ENCODE results near the gene ARSD. TPM values are rescaled to one million over a fixed set of nuclear protein-coding genes. Genes with fewer than 3 reads are reported as not detected.

The ARSD gene
- total RNA-seq, 1 donor from 2014 or later: 11.0 TPM

DNA sequence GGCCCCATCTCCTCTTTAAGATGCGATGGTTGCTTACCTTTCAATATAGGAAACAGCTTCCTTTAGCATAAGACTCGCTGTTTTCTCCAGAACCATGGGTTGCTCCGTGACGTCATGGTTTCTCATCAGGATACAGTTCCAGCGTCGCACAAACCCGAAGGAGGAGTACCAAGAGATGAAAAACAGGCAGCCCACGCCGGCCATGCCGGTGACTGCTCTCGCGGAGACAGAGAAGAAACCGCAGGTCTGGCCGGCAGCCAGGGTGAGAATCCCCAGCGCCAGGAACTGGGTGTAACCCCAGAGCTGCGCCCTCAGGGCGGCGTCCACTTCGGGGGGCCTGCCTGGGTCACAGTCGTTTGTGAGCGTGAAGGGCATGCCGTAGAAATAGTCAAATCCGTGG is 11.4 kb downstream of the ARSD start:
- no peaks in the 10 kb centered on the region for H3K9me3 ChIP-seq (ENCODE audit: control insufficient read depth in 3 of 3, low read length in 3 of 3)
- peaks cover 0 to 2% (median 0%) of the 10 kb centered on the region in 3 donors for H3K36me3 ChIP-seq (ENCODE audit: control insufficient read depth in 3 of 3, insufficient read depth in 3 of 3, low read length in 3 of 3)
- H3K27ac ChIP-seq (ENCODE audit: low read depth, low read length): no peak overlapping the region
- no peaks in the 10 kb centered on the region for H3K4me1 ChIP-seq (ENCODE audit: control insufficient read depth in 3 of 3, insufficient read depth in 3 of 3, low read length in 3 of 3)
- no peak overlapping the region for H3K4me3 ChIP-seq (ENCODE audit: low read length in 3 of 3)
- H3K27me3 ChIP-seq (ENCODE audit: control insufficient read depth in 3 of 3, insufficient read depth in 3 of 3, low read length in 3 of 3): no peaks in the 10 kb centered on the region
- no peak overlapping the region for H3K9ac ChIP-seq (ENCODE audit: low read depth in 1 of 3, low read length in 3 of 3)

DNA sequence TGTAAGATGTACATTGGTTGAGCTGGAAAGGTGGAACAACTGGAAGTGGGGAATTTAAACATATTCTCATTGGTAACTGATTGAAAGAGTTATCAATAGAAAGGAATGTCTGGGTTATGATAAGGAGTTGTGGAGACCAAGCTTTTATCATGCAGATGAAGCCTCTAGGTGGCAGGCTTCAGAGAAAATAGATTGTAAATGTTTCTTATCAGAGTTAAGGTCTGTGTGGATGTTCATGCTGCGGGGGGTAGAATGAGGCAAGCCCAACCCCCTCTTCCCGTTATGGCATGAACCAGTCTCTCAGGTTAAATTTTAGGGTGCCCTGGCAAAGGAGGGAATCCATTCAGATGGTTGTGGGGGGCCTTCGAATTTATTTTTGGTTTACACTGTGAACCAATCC is 16.0 kb downstream of the ARSD start:
- no peak overlapping the region for H3K9ac ChIP-seq (ENCODE audit: low read depth in 1 of 3, low read length in 3 of 3)
- no peaks in the 10 kb centered on the region for H3K36me3 ChIP-seq (ENCODE audit: control insufficient read depth in 3 of 3, insufficient read depth in 3 of 3, low read length in 3 of 3)
- no peaks in the 10 kb centered on the region for H3K9me3 ChIP-seq (ENCODE audit: control insufficient read depth in 3 of 3, low read length in 3 of 3)
- H3K27me3 ChIP-seq (ENCODE audit: control insufficient read depth in 3 of 3, insufficient read depth in 3 of 3, low read length in 3 of 3): no peaks in the 10 kb centered on the region
- H3K27ac ChIP-seq (ENCODE audit: low read depth, low read length): no peak overlapping the region
- H3K4me1 ChIP-seq (ENCODE audit: control insufficient read depth in 3 of 3, insufficient read depth in 3 of 3, low read length in 3 of 3): no peaks in the 10 kb centered on the region
- no peak overlapping the region for H3K4me3 ChIP-seq (ENCODE audit: low read length in 3 of 3)

DNA sequence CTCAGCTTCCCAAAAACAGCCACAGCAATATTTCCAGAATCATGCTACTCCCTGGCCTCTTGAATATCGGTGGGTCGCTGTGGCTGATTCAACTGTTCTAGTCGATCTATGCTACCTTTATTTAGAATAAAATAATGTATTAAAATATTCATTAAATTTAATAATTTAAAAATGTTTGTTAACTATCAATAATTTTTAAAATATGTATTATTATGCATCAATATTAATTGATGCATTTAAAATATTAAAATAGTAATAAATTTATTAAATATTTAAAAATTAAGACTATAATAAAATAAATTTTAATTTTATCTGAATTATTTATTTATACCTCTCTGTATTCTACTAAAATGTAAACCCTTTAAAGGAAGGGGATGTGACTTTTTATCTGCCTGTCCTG is 19.0 kb downstream of the ARSD start:
- Histone ChIP-seq H3K4me3 (ENCODE audit: low read length in 3 of 3) (no peak overlapping the region), H3K9ac (ENCODE audit: low read depth in 1 of 3, low read length in 3 of 3) (no peak overlapping the region), H3K4me1 (ENCODE audit: control insufficient read depth in 3 of 3, insufficient read depth in 3 of 3, low read length in 3 of 3) (no peaks in the 10 kb centered on the region), H3K27me3 (ENCODE audit: control insufficient read depth in 3 of 3, insufficient read depth in 3 of 3, low read length in 3 of 3) (no peaks in the 10 kb centered on the region), H3K36me3 (ENCODE audit: control insufficient read depth in 3 of 3, insufficient read depth in 3 of 3, low read length in 3 of 3) (no peaks in the 10 kb centered on the region), H3K9me3 (ENCODE audit: control insufficient read depth in 3 of 3, low read length in 3 of 3) (peaks cover 0 to 2% (median 0%) of the 10 kb centered on the region in 3 donors), H3K27ac (ENCODE audit: low read depth, low read length) (no peak overlapping the region)

DNA sequence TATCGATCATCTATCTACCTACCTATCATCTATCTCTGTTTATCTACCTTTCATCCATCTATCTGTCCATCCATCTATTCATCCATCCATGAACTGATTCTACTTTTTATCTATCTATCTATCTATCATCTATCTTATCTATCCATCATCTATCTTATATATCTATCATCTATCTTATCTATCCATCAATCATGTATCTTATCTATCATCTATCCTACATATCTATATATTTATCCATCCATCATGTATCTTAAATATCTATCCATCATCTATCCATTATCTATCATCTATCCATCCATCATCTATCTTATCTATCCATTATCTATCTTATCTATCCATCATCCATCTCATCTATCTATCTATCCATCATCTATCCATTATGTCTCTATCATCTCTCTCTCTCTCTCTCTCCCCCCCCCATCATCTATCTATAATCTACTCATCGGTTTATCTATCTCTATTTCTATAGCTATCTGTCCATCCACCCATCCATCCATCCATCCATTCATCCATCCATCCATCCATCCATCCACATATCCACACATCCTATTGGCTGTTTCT is 20.9 kb downstream of the ARSD start:
- Histone ChIP-seq H3K4me3 (ENCODE audit: low read length in 3 of 3) (no peak overlapping the region), H3K9me3 (ENCODE audit: control insufficient read depth in 3 of 3, low read length in 3 of 3) (peaks cover 0 to 2% (median 0%) of the 10 kb centered on the region in 3 donors), H3K9ac (ENCODE audit: low read depth in 1 of 3, low read length in 3 of 3) (no peak overlapping the region), H3K27me3 (ENCODE audit: control insufficient read depth in 3 of 3, insufficient read depth in 3 of 3, low read length in 3 of 3) (no peaks in the 10 kb centered on the region), H3K36me3 (ENCODE audit: control insufficient read depth in 3 of 3, insufficient read depth in 3 of 3, low read length in 3 of 3) (no peaks in the 10 kb centered on the region), H3K4me1 (ENCODE audit: control insufficient read depth in 3 of 3, insufficient read depth in 3 of 3, low read length in 3 of 3) (no peaks in the 10 kb centered on the region), H3K27ac (ENCODE audit: low read depth, low read length) (no peak overlapping the region)

DNA sequence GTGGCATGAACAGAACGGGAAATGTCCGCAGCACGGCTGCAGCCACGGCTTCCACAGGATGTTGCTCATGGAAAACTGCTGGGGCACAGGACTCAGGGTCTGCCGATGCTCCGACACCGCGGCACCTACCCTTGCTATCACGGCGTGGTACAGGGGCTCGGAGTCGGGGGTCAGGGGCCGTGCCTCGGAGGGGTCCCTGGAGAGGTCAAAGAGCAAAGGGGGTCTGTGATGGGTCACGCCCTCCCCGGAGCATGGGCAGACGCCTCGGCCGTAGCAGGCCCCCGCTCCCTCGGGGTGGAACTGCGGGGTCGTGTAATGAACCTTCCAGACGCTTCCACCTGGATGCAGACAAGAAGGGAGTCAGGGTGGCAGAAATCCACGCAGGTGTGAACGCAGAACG is 21.8 kb downstream of the ARSD start:
- Histone ChIP-seq H3K27ac (ENCODE audit: low read depth, low read length) (no peak overlapping the region), H3K27me3 (ENCODE audit: control insufficient read depth in 3 of 3, insufficient read depth in 3 of 3, low read length in 3 of 3) (no peaks in the 10 kb centered on the region), H3K4me1 (ENCODE audit: control insufficient read depth in 3 of 3, insufficient read depth in 3 of 3, low read length in 3 of 3) (no peaks in the 10 kb centered on the region), H3K9me3 (ENCODE audit: control insufficient read depth in 3 of 3, low read length in 3 of 3) (peaks cover 0 to 2% (median 0%) of the 10 kb centered on the region in 3 donors), H3K4me3 (ENCODE audit: low read length in 3 of 3) (no peak overlapping the region), H3K36me3 (ENCODE audit: control insufficient read depth in 3 of 3, insufficient read depth in 3 of 3, low read length in 3 of 3) (no peaks in the 10 kb centered on the region), H3K9ac (ENCODE audit: low read depth in 1 of 3, low read length in 3 of 3) (no peak overlapping the region)

DNA sequence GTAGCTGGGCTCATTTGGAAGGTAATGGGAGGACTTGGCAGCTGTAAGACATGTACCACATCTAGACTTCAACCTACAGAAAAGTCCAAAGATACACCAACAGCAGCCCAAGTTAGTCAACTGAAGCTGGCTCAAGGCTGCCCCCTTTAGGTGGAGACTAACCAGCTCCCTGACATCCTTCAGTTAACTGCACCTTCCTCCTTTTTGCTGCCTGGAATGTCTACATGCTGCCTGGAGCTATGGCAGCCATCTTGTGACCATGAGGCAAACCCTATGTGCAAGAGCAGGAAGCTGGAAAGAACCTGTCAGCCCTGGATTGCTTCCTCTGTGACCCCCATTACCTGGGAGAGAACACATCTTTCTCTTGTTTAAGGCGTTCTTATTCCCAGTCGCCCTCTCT is 25.8 kb downstream of the ARSD start:
- H3K9ac ChIP-seq (ENCODE audit: low read depth in 1 of 3, low read length in 3 of 3): no peak overlapping the region
- peaks cover 0 to 2% (median 0%) of the 10 kb centered on the region in 3 donors for H3K9me3 ChIP-seq (ENCODE audit: control insufficient read depth in 3 of 3, low read length in 3 of 3)
- H3K4me3 ChIP-seq (ENCODE audit: low read length in 3 of 3): no peak overlapping the region
- no peaks in the 10 kb centered on the region for H3K36me3 ChIP-seq (ENCODE audit: control insufficient read depth in 3 of 3, insufficient read depth in 3 of 3, low read length in 3 of 3)
- H3K4me1 ChIP-seq (ENCODE audit: control insufficient read depth in 3 of 3, insufficient read depth in 3 of 3, low read length in 3 of 3): no peaks in the 10 kb centered on the region
- H3K27ac ChIP-seq (ENCODE audit: low read depth, low read length): no peak overlapping the region
- H3K27me3 ChIP-seq (ENCODE audit: control insufficient read depth in 3 of 3, insufficient read depth in 3 of 3, low read length in 3 of 3): no peaks in the 10 kb centered on the region

DNA sequence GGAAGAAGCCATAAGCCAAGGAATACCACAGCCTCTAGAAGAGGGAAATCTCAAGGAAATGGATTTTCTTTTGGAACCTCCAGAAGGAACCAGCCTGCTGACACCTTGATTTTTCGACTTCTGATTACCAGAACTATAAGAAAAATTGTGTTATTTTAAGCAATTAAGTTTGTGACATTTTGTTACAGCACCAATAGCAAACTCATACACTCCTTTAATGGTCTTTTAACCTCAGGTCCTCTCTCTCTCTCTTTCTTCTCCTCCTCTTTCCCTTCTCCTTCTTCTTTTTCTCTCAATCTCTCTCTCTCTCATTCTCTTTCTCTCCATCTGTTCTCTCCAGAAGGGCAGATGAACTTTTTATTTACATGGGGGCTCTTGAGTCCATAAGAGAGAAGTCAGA is 26.3 kb downstream of the ARSD start:
- peaks cover 0 to 2% (median 0%) of the 10 kb centered on the region in 3 donors for H3K9me3 ChIP-seq (ENCODE audit: control insufficient read depth in 3 of 3, low read length in 3 of 3)
- no peaks in the 10 kb centered on the region for H3K4me1 ChIP-seq (ENCODE audit: control insufficient read depth in 3 of 3, insufficient read depth in 3 of 3, low read length in 3 of 3)
- no peak overlapping the region for H3K4me3 ChIP-seq (ENCODE audit: low read length in 3 of 3)
- no peaks in the 10 kb centered on the region for H3K36me3 ChIP-seq (ENCODE audit: control insufficient read depth in 3 of 3, insufficient read depth in 3 of 3, low read length in 3 of 3)
- no peak overlapping the region for H3K27ac ChIP-seq (ENCODE audit: low read depth, low read length)
- H3K9ac ChIP-seq (ENCODE audit: low read depth in 1 of 3, low read length in 3 of 3): no peak overlapping the region
- no peaks in the 10 kb centered on the region for H3K27me3 ChIP-seq (ENCODE audit: control insufficient read depth in 3 of 3, insufficient read depth in 3 of 3, low read length in 3 of 3)

DNA sequence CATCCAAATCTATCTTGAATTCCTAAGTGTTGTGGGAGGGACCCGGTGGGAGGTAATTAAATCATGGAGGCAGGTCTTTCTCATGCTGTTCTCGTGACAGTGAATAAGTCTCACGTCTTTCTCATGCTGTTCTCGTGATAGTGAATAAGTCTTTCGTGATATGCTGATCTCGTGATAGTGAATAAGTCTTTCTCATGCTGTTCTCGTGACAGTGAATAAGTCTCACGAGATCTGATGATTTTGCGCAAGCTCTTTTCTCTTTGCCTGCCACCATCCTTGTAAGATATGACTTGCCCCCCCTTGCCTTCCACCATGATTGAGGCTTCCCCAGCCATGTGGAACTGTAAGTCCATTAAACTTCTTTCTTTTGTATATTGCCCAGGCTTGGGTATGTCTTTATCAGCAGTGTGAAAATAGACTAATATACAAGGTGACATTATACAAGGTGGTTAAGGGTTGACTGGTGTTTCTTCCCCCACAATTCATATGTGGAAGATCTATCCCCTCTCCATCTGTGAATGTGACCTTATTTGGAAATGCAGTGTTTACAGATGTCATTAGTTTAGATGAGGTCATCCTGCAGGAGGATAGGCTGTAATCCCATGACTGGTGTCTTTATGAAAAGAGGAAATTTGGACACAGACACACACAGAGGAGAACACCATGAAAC is 27.6 kb downstream of the ARSD start:
- H3K36me3 ChIP-seq (ENCODE audit: control insufficient read depth in 3 of 3, insufficient read depth in 3 of 3, low read length in 3 of 3): no peaks in the 10 kb centered on the region
- H3K9me3 ChIP-seq (ENCODE audit: control insufficient read depth in 3 of 3, low read length in 3 of 3): peaks cover 0 to 2% (median 0%) of the 10 kb centered on the region in 3 donors
- no peak overlapping the region for H3K27ac ChIP-seq (ENCODE audit: low read depth, low read length)
- no peak overlapping the region for H3K9ac ChIP-seq (ENCODE audit: low read depth in 1 of 3, low read length in 3 of 3)
- no peaks in the 10 kb centered on the region for H3K4me1 ChIP-seq (ENCODE audit: control insufficient read depth in 3 of 3, insufficient read depth in 3 of 3, low read length in 3 of 3)
- H3K4me3 ChIP-seq (ENCODE audit: low read length in 3 of 3): no peak overlapping the region
- no peaks in the 10 kb centered on the region for H3K27me3 ChIP-seq (ENCODE audit: control insufficient read depth in 3 of 3, insufficient read depth in 3 of 3, low read length in 3 of 3)

DNA sequence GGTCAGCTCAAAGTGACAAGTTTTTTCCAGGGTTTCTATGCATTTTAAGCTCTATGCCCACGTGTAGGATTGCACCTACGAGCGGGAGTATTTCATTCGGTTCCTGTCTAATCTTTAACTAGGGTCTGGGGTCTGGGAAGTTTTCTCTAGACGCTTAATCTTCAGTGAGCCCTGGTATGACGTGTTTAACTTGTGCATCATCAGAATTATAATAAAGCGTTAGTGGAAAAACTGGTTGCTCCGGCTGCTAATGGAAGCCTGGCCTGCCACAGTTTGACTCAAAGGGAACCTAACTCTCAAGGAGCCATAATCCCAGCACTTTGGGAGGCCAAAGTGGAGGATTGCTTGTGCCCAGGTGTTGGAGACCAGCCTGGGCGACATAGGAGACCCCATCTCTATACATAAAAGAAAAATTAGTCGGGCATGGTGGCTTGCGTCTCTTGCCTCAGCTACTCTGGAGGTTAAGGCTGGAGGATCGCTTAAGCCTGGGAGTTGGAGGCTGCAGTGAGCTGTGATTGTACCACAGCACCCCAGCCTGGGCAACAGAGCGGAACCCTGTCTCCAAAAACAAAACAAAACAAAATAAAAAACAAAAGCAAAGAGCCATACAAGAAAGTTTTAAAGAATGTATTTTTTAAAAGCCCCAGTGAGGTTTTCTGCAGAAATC is 30.2 kb downstream of the ARSD start:
- Histone ChIP-seq H3K9ac (ENCODE audit: low read depth in 1 of 3, low read length in 3 of 3) (no peak overlapping the region), H3K27ac (ENCODE audit: low read depth, low read length) (no peak overlapping the region), H3K4me1 (ENCODE audit: control insufficient read depth in 3 of 3, insufficient read depth in 3 of 3, low read length in 3 of 3) (no peaks in the 10 kb centered on the region), H3K4me3 (ENCODE audit: low read length in 3 of 3) (no peak overlapping the region), H3K36me3 (ENCODE audit: control insufficient read depth in 3 of 3, insufficient read depth in 3 of 3, low read length in 3 of 3) (no peaks in the 10 kb centered on the region), H3K27me3 (ENCODE audit: control insufficient read depth in 3 of 3, insufficient read depth in 3 of 3, low read length in 3 of 3) (no peaks in the 10 kb centered on the region), H3K9me3 (ENCODE audit: control insufficient read depth in 3 of 3, low read length in 3 of 3) (no peaks in the 10 kb centered on the region)
